ENCODE results near the gene C10orf53.
"Not testable (repeated sequence)": the region's sequence is repeated elsewhere in the genome, so short reads cannot be mapped to it uniquely, and the experiment has no call there.

C10orf53 gene

DNA sequence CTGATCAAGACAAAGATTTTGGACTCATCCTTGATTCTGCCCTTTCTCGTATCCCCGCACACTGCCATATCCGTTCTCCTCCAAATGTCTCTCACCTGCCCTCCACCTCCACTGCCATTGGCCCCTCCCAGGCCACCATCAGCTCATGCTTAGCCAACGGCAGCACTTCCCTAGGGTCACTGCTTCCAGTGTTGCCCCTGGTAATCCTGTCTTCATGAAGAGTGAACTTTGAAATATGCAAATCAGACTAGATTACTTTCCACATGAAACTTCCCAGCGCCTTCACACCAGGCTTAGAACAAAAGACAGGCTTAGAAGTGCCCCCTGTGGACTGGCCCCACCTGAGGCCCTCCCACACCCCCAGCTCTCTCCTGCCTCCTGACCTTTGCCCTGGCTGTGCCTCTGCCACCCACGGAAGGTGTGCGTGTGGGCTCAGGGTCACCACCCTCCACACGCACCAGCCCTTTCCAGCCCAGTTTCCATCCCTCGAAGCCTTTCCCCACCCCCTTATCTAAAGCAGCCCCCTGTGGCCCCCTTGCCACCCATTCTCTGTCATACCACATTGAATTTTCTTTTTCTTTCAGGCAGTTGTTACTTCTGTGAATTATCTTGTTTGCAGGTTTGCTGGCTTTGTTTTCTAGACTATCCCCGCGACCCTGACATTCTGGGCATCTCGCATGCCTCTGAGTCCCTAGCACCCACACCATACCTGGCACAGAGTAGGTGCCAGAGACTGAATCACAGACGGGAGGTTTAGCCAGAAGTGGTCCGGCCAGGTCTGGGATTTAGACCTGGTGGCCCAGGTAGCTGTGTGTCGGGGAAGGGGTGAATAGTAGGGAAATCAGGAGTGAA lies 26.8 kb upstream of the C10orf53 start:
- no peak for DNase-seq (ENCODE audit: low spot score)

DNA sequence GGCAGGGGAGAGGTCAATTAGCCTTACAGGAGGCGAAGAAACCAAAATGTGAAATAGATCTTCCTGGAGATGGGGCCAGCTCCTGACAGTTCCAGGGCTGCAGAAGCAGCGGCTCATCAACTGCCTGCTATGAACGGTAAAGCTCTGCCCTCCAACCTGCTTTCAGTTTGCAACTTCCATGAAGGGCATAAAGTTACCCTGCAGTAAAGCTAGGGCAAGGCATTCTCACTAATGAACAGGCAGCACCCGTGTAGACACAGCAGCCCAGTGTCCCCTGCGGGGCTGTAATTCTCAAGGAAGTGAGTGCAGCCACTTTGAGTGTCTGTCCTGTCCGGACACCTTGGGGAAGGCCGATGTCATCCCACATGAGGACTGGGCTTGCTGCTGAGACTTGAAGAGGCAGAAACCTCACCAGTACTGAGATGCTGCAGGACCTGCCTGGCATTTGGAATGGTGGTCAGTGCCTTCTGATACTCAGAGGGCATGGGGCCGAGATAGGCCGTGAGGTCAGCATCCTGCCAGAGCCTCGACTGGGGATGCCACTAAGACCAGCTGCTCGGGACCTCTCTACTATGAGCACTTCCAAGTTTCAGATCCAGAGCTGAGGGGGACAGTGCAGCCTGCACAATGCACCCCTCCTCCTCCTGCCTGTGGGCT lies 26.1 kb upstream of the C10orf53 start:
- DNase-seq (ENCODE audit: low spot score): no peak

DNA sequence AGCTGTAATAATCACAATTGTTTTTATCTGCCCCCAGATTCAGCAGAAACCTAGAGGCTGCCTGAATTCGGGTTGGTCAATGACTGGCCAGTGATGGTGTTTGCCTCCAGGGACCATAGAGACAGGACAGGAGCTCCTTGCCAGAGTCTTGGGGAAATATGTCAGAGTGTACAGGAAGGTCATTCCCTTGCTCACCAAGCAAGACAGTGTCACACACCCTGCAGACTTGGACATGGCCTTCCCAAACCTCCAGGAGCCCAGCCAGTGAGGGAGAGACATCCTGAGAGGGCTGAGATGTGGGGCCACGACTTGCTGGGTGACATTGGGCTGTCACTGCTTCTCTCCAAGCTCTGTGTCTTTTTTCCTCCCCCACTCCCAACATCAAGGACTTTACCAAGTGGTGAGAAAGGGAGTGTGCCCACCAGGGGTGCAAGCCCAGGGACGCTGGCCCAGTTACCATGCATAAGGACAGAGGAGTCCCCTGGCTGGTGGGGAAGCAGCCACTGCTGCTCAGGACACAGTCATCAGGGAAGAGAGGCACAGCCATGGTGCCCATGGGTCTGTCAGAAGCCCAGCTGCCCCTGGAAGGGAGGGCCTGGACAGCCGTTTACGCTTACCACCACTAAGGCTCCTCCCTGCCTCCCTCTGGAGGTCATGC lies 25.3 kb upstream of the C10orf53 start:
- DNase-seq (ENCODE audit: low spot score): no peak

DNA sequence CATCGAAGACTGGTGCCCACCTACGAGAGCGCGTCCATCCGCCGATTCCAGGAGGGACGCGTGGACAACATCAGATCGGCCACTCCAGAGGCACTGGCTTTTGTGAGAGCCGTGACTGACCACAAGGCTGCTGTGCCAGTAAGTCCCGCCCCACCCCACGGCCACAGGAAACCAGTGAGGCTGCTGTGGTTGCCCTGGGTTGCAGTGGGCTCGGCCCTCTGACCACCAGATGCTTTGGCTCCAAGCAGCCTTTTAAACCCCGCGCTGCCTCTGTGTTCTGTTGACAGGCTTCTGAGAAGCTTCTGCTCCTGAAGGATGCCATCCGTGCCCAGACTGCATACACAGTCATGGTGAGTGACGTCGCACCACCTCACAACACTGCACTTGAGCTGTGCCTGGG lies 24.4 kb upstream of the C10orf53 start:
- DNase-seq (ENCODE audit: low spot score): no peak

DNA sequence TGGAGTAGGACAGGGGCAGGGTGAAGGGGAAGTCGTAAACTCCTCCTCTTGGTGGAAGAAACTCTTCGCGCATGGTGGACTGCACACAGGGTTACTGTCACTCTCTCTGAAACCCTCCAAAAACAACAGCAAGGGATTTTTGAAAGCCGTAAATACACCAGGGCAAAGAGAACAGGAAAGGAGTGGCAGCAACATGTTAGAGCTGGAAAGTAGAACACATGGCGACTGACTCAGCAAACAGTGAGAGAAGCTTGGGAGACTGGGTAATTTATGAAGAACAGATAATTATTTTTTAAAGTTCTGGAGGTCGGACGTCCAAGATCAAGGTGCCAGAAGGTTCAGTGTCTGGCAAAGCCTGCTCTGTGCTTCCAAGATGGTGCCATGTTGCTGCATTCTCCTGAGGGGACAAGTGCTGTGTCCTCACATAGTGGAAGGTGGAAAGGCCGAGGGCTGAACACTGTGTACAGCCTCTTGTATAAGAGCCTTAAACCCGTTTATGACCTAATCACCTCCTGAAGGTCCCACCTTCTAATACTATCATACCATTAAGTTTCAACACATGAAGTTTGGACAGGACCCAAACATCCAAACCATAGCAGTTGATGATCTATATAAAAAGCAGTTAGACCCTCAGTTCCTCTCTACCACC lies 22.5 kb upstream of the C10orf53 start:
- no peak for DNase-seq (ENCODE audit: low spot score)

DNA sequence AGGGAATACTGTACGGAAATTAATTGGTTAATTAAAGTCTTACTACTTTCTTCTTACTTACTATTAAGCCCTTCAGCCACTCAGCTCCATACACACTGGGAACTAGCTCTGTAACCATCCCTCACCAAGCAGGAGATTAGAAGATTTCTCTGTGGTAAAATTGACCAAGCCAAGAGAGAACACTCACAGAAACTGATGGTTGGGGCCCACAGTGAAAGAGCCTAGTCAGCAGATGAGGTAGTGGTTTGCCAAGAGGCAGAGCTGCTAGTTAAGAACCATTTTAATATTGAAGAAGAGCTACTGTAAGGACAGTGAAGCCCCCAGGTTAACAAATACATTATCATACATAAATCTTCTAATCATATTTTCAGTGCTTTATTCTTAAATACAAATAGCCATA lies 21.8 kb upstream of the C10orf53 start:
- no peak for DNase-seq (ENCODE audit: low spot score)

DNA sequence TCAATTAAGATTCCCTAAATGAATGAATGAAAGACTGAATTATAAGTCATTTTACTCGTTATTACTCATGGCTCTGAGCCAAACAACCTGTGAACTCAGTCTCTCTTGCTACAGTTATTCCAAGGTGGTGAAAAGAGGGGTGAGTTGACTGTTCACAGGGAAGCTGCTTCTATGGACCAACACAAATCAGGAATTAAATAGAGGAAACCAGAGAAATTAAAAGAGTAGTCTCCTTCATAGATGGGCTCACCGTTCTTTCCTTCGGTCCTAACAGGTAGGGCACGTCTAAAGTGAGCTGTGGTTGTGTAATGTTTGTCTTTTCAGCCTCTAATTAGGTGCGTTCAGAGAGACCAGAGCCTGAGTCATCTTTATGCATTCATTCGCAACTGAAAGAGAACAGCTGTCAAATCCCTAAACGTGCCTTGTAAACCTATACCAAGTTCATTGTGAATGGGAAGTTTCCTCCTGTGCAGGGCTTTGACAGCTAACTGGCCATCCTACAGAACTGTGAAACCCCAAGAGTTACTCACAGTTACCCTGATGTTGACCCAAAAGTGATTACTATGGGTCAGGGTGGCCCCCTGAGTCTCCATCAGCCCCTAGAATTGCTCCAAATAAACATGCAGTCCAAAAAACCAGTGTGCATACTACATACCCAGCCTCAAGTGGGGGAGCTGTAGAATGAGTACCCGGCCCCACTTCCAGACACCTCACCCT lies 18.2 kb upstream of the C10orf53 start:
- DNase-seq (ENCODE audit: low spot score): no peak

DNA sequence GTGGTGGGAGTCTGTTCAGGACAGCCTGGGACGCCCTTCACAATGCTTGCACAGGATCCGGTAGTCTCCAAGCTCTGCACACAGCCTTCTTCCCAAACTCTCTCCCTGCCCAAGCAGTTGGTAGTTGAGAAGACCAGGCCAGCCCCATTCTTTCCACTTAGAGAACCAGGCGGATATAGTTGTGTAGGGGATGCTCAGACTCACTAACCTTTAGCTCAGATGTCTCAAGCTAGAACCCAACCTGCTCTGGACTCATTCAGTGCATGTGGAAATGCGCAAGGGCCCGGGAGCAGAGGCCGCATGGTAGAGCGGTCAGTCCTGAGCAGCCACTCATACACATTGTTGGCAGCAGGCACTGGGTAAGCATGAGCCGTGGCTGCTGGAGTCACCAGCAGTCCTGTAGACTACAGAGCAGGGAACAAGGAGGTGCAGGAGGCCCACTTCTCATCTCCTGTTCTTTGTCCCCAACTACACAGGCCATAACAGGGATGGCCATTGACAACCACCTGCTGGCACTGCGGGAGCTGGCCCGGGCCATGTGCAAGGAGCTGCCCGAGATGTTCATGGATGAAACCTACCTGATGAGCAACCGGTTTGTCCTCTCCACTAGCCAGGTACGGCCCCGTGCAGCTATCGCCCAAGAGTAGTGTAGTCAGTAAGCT lies 17.2 kb upstream of the C10orf53 start:
- DNase-seq (ENCODE audit: low spot score): no peak

DNA sequence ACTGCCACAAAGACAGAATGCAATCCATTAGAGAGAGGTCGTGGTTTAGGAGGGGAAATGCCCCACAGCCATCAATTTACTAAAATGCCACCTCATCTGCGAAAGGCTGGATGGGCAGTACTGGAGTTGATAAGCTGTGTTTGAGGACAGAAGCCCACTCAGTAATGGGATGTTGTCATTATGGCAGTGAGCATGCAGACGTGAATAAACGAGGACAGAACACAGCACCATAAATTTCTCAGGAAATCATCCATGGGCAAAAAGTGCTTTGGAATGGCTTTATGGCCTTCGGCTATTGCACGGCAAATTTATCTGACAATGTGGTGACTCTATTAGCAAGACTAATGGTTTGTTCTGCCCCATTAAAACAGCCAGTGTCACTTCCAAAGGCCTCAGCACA lies 15.9 kb upstream of the C10orf53 start:
- no peak for DNase-seq (ENCODE audit: low spot score)

DNA sequence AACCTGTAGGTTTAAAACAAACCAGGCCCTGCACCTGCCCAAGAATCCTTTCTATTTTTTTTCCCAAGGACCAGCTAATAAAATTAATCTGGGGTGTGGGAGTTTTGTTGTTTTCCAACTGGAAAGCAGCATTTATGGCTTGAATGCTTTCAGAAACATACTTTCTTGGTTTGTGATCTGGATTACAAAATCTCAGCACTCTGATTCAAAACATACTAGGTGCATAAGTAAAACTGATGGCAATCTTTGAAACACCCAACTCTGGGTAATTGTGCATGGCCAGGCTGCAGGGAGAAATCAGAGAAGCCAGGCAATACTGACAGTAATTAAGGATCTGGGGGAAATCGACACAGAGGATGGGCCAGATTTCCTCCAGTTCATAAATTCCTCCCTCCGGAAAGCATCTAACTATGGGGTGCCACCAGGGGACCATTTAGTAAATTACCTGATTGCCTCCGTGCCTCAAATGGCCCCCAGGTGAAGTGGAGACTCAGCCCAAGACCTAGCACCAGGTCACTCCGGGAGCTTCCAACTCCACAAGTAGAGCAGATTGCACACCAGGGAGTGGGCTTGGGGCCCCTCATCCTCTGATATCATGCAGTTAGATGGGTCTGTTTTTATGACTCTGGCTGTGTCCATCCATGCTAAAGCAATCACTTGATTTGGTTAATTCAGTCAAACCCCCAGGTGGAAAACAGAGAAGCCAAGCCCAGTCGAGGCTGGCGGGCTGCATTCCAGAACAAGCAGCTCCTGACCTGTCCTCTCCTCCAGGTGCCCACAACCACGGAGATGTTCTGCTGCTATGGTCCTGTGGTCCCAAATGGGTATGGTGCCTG lies 15.2 kb upstream of the C10orf53 start:
- DNase-seq (ENCODE audit: low spot score): no peak

DNA sequence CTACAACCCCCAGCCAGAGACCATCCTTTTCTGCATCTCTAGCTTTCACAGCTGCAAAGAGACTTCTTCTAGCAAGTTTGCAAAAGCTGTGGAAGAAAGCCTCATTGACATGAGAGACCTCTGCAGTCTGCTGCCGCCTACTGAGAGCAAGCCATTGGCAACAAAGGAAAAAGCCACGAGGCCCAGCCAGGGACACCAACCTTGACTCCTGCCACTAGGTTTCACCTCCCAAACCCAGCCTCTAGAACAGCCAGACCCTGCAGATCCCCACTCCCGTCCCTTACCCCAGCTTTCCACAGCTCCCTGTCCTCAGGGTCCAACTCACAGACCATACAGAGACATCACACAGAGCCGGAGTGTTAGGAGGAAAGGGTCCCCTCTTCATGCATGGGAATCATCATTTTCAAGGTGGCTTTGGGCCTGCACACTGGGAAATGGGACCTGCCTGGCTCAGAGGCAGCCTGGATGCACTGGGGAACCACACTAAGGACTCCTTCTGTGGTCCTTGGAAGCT lies 14.6 kb upstream of the C10orf53 start:
- no peak for DNase-seq (ENCODE audit: low spot score)

DNA sequence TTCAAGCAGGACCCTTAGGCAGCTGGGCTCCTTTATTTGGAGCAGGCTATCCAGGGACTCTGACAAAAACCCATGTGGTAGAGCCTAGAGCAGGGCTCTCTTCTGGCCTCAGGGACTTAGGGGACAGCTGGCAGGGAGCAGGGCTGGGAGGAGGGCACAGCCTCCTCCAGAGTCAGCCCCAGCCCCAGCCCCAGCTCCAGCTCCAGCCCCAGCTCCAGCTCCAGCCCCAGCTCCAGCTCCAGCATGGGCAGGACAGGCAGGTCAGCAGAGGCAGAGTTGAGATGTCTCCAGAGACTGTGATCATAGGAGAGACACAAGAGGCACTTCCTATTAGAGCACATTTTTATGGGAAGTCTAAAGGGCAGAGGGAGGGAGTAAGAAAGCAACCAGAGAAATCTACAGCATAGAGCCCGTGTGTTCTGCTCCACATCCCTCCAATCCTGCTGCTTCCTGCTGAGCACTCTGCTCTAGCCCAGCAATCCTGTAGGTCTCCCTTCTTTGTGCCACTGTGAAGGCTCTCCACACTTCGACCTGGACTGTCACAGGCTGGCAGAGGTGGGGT lies 13.3 kb upstream of the C10orf53 start:
- DNase-seq (ENCODE audit: low spot score): no peak

DNA sequence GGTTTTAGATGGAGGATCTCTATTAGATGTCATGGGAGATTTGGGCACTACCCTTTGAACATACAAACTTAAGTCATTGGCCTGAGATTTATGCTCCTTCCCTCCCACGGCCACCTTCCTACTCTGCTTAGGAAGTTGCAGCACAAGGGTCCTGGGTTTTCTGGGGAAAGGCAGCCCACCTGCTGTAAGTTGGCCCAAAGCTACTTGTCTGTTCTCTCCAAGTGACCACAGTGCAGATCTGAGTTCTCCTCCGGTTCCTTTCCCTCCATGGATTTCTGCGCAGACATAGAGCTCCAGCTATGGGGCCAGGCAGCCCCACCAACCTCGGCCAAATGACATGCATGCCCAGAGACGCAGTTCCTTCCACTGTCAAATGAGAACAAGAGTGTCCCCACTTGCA lies 12.8 kb upstream of the C10orf53 start:
- DNase-seq (ENCODE audit: low spot score): no peak

DNA sequence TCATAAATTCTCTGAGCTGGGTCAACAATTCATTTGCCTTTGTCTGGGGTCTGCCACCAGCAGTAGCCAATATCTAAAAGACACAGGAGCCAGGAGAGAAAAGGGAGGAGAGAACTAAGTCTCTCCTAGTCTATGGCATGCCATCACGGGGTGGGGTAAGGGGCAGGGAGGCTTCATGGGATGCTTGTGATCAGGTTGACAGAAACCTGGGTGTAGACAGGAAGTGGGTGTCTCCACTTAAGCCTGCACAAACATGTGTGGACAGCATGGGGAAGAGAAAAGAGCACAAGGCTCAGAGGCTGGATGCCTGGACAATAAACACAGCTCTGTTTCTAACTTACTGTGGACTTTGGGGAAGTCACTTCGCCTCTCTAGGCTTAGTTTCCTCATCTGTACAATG lies 11.5 kb upstream of the C10orf53 start:
- DNase-seq (ENCODE audit: low spot score): peak; percentile 1

DNA sequence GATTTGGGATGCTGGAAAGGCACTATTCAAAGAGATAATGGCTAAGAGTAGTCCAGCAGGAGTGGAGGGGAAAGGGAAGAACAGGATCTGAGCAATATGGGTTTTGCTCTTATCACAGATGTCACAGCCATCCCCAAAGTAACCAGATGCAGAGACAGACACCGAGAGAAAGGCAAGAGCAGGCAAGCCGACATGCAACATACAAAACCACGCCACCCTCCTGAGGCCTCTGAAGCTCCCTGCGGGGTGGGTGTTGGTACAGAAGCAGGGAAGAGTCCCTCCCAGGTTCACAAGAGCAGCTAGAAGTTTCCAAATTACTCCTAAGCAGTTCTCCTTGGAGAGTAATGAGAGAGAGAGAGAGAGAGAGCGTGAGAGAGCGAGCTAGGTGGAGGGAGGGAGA lies 10.8 kb upstream of the C10orf53 start:
- DNase-seq (ENCODE audit: low spot score): no peak

DNA sequence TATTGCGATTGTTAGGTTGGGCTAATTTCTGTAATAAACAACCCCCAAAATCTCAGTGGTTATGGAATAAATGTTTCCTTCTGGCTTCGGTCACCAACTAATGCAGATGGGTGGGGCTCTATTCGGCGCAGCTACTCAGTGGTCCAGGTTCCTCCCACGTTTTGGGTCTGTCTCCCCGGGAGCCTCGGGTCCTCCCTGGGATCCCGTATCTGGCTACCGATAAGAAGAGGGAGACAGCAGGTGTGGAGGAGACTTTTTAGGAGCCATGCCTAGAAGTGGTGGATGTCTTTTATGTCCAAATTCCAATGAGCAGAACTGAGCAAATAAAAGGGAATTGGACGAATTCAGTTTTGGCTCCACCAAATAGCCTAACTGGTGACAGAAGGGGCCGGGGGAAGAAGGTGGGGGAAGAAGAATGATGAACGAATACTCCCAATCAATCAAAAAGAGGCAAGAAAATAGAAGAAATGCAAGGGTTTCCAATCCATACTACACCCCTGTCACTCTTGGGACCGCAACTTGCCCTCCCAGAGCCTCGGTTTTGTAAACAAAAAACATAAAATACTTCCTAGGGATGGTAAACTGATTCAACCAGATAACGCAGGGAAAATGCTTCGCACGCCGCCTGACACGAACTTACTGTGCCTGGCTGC lies 498 bp upstream of the C10orf53 start:
- no peak for DNase-seq (ENCODE audit: low spot score)

DNA sequence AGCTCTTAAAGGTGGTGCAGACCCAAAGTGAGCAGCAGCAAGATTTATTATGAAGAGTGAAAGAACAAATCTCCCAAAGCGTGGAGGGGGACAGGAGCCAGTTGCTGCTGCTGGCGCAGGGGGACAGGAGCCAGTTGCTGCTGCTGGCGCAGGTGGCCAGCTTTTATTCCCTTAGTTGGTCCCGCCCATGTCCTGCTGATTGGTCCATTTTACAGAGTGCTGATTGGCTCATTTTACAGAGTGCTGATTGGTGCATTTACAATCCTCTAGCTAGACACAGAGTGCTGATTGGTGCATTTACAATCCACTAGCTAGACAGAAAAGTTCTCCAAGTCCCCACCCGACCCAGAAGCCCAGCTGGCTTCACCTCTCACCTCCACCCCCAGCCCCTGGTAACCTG lies 3.0 kb downstream of the C10orf53 start:
- DNase-seq (ENCODE audit: low spot score): not testable (repeated sequence)

DNA sequence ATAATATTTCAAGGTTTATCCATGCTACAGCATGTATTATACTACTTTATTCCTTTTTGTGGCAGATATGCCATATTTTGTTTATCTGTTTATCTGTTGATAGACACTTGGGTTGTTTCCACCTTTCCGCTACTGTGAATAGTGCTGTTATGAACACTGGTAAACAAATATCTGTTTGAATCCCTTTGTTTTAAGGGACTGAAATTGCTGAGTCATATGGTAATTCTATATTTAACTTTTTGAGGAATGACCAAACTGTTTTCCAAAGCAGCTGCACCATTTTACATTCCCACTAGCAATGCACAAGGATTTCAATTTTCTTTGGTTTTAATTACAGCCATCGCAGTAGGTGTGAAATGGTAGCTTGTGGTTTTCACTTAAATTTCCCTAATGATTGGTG lies 3.4 kb downstream of the C10orf53 start:
- no peak for DNase-seq (ENCODE audit: low spot score)

DNA sequence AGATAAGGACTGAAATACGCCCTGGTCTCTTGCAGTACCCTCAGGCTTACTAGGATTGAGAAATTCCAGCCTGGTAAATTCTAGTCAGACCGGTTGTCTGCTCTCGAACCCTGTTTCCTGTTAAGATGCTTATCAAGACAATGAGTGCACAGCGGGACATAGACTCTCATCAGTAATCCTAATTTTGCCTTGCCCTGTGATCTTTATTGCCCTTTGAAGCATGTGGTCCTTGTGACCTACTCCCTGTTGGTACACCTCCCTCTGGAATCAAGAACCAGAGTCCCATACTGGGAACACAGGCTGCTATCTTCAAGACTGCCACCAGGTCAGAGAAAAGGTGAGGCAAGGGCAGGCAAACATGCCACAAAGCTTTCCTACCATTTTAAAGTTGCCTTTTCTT lies 7.2 kb downstream of the C10orf53 start:
- no peak for DNase-seq (ENCODE audit: low spot score)

Measured in LoVo (cell line).